Retinal pigment epithelial cell (primary cell): Measurements from ENCODE around the gene GPR62.
"Not testable (repeated sequence)": the region's sequence is repeated elsewhere in the genome, so short reads cannot be mapped to it uniquely, and the experiment has no call there.

Experiments used
- DNase-seq: peaks from one replicate; pipeline ENCODE4 v3.0.0-alpha.2; 2010; ENCODE audit warnings: low read depth
- H3K4me3 ChIP-seq: 2 replicates; pipeline ENCODE4 v1.5.1; 2011; ENCODE audit warnings: mild to moderate bottlenecking, low read length, control low read depth, moderate library complexity
- TF ChIP-seq, protein P1 (sequence below): conservative IDR thresholded peaks from 2 replicates; pipeline ENCODE4 v1.5.1; 2011; ENCODE audit warnings: low read depth, low read length, control low read depth, inconsistent platforms

GPR62 gene

DNA sequence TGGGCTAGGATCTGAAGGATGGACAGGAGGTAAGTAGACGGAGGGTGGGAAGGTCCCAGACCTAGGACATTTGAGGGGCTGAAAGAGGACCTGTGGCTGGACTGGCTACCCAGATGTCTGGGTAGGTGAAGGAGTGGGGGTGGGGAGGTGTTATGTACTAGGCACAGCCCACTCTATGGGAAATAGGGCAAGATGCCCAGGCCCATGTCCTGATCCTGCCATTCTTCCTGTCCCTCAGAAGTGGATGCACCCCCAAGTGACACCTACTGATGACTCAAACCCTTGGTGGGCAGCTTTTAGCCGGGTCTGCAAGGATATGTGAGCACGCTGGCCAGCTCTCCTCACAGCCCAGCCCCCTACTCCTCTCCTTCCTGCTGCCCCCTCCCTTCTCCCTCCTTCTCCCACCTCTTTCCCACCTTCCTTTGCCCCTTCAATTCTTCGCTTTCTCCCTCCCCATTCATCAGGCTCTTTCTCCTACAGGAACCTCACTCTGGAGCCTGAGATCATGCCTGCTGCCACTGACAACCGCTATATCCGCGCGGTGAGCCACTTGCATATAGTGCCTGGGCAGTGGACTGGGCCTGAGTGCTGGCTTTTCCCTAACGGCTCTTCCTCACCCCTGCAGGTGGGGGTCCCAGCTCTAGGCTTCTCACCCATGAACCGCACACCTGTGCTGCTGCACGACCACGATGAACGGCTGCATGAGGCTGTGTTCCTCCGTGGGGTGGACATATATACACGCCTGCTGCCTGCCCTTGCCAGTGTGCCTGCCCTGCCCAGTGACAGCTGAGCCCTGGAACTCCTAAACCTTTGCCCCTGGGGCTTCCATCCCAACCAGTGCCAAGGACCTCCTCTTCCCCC, 33.3 kb downstream of the GPR62 start:
- H3K4me3 ChIP-seq = no peak overlapping the region
- TF ChIP-seq, protein P1, sequence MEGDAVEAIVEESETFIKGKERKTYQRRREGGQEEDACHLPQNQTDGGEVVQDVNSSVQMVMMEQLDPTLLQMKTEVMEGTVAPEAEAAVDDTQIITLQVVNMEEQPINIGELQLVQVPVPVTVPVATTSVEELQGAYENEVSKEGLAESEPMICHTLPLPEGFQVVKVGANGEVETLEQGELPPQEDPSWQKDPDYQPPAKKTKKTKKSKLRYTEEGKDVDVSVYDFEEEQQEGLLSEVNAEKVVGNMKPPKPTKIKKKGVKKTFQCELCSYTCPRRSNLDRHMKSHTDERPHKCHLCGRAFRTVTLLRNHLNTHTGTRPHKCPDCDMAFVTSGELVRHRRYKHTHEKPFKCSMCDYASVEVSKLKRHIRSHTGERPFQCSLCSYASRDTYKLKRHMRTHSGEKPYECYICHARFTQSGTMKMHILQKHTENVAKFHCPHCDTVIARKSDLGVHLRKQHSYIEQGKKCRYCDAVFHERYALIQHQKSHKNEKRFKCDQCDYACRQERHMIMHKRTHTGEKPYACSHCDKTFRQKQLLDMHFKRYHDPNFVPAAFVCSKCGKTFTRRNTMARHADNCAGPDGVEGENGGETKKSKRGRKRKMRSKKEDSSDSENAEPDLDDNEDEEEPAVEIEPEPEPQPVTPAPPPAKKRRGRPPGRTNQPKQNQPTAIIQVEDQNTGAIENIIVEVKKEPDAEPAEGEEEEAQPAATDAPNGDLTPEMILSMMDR = no peak
- DNase-seq = no peak

- not testable (repeated sequence) for H3K4me3 ChIP-seq, DNase-seq
These were observed 35.4 kb downstream of the GPR62 start for GRCh38 chr3:51990501-51990971.

- H3K4me3 ChIP-seq = no peak overlapping the region
- DNase-seq = no peak
- TF ChIP-seq, protein P1 = no peak
These were observed 37.0 kb downstream of the GPR62 start for GRCh38 chr3:51992017-51992682.

DNA sequence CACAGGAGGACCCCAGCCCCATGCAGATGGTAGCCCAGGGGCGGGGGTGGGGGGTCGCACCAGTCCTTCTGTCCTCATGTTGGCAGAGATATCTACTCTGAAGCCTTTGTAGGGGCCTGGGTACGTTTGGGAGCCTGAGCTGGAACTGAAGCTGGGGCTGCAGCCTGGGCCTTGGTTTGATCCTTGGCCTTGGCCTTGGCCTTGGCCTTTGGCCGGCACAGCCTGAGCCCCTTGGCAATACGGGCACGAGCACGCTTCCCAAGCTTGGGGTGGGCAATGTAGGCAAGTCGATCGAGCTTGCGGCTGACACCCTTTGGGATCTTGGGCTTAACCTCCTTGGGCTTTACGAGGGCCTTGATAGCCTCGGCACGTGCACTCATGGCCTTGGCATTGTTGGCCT, 38.5 kb downstream of the GPR62 start:
- not testable (repeated sequence) for H3K4me3 ChIP-seq, DNase-seq

GRCh38 chr3:51994530-51994929, 39.3 kb downstream of the GPR62 start:
- no peak for DNase-seq
- H3K4me3 ChIP-seq = peak overlapping the region; percentile 100
- TF ChIP-seq, protein P1 = no peak

- DNase-seq = peak; percentile 86
- H3K4me3 ChIP-seq = peak within 1 kb of the TSS; percentile 100
- TF ChIP-seq, protein P1 = peak; percentile 15
These were observed 40.4 kb downstream of the GPR62 start, which contains the start of gene RPL29 for GRCh38 chr3:51995346-51996163. RPL29 (minus strand) TSS chr3:51995895; CDS start chr3:51995461, 434 bp downstream.

DNA sequence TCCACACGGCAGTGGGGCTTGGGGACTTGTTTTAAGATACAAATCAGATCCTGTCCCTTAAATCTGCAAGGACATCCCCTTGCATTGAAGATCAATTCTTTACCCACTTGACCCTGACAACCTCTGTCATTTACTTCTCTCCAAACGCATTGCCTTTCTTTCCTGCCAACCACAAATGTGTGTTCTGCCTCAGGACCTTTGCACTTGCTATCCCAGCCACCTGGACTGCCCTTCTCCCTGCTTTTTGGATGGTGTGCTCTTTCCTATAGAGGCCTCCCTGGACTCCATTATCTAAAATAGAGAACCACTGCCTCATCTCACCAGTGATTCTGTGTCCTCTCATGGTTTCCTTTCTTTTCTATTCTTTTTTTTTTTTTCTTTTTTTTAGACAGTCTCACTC, 42.0 kb downstream of the GPR62 start:
- TF ChIP-seq, protein P1 = no peak
- DNase-seq = no peak
- no peak overlapping the region for H3K4me3 ChIP-seq
